Right lung (tissue), 10 donors: ENCODE measurements around the gene ZNF501. TPM values are rescaled to one million over a fixed set of nuclear protein-coding genes. Genes with fewer than 3 reads are reported as not detected.

Source experiments
- DNase-seq, 2 donors: peaks; one replicate each; pipeline ENCODE4 v3.0.0-alpha.2; 2013
- long read RNA-seq, 8 donors: transcript quantifications; one replicate each; lab custom pipeline, GENCODE V29; 2026
- polyA plus RNA-seq, 5 donors: library from polyadenylated mRNA; unstranded; fragments of 120-200 nt; gene quantifications; one replicate each; pipeline versions ENCODE4 v1.2.1 to v1.2.3, GENCODE V29; 2013; ENCODE audit warnings: inconsistent platforms in 1 of 5, low replicate concordance in 1 of 5; ENCODE audit not compliant: insufficient read length in 5 of 5, insufficient read depth in 1 of 5

The ZNF501 gene
- 10 to 100 TPM in 2 of 5 donors, 1 to 10 TPM in 3; 7.0 to 15.2 (median 9.9) TPM for polyA plus RNA-seq
- long read RNA-seq, donor 1, transcript ZNF501-201 (3 exons, 3,099 nt): major isoform, 5 of 6 reads
- long read RNA-seq, donor 1, partial matches to known transcripts: 0 of 6 reads
- long read RNA-seq, donor 1, other reads (novel, unspliced or antisense): 0 of 6 reads
- long read RNA-seq, donor 2, partial matches to known transcripts: 0 of 4 reads
- long read RNA-seq, donor 2, other reads (novel, unspliced or antisense): 0 of 4 reads
- long read RNA-seq, donor 3: 0 reads
- long read RNA-seq, donor 4, partial matches to known transcripts: 0 of 2 reads
- long read RNA-seq, donor 4, other reads (novel, unspliced or antisense): 0 of 2 reads
- long read RNA-seq, donor 5, partial matches to known transcripts: 76 of 80 reads
- long read RNA-seq, donor 5, other reads (novel, unspliced or antisense): 0 of 80 reads
- long read RNA-seq, donor 6, partial matches to known transcripts: 0 of 2 reads
- long read RNA-seq, donor 6, other reads (novel, unspliced or antisense): 0 of 2 reads
- long read RNA-seq, donor 7: 0 reads
- long read RNA-seq, donor 8: 0 reads

DNA sequence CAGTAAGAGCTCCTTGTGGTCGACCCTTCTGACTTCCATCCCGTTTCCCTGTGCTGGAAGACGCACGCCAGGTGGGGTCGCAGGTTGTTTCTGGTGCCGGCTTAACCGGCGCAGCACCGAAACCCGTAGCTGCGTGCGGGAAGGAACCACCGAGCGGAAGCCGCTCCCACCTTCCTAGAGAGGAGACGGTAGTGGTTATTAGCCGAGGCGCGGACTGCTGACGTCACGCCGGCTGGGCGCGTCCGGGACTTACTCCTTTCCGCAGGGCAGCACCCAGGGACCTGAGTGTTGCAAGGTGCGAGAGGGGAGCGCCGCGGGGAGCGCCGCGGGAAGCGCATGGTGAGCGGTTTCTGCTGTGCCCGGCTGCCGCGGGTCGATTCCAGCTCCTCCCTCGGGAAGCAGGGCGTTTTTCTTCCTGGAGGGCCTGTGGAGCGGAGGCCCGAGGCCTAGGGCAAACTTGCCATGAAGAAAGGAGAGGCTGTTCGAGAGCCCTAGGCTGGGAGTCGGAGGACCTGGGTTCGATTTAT lies at the start of gene ZNF501:
ZNF501 (plus strand) TSS at position 252 of the 527 bp plus-strand sequence. CDS start 4,787 bp downstream, outside the sequence.
- peak; percentile 87 to 90 for DNase-seq

DNA sequence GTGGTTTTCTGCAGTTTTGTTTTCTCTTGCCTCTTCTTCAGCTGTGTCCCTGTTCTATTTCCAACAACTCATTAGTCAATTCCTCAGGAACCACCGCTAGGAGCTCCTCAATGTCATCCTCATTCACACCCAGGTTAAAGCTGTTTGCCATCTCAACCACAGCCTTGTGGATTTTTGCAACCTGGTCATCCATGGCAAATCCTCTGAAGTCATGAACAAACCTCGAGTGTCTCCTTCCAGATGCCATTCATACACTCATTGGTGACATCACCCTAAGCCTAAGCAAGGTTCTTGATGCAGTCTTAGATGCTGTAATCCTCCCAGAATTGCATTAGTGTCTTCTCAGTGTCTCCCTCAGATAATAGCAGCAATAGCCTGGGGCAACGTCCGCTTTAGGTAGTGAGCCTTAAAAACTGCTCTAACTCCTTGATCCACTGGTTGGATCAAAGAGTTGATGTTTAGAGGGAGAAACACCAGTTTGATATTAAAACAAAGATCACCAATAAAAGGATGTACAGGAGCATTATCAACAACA lies 48.4 kb upstream of the ZNF501 start:
- no peak for DNase-seq

DNA sequence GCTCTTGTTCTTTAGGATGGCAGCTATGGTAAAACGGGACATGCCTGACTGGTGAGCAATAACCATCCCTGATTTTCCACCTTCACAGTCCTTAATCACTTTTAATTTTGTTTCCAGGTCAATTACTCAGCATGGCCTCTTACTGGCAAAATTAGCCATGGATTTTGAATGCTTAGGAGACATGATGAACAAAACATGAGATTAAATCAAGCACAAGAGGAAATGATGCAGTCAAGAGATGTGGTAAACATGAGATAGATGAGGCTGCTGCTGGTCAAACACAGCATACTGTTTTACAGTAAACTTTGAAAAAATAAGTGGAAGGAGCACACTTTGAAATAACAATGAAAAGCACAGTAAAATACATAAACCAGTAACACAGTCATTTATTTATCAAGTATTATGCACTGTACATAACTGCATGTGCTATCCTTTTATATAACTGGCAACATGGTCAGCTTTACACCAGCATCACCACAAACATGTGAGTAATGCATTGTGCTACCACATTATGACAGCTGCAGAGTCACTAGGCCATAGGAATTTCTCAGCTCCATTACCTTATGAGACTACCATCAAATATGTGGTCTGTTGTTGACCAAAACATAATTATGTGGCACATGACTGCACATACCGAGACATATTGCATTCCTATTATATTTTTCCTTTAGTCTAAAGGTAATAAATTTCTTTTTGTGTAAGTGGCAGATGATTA lies 47.1 kb upstream of the ZNF501 start:
- no peak for DNase-seq

DNA sequence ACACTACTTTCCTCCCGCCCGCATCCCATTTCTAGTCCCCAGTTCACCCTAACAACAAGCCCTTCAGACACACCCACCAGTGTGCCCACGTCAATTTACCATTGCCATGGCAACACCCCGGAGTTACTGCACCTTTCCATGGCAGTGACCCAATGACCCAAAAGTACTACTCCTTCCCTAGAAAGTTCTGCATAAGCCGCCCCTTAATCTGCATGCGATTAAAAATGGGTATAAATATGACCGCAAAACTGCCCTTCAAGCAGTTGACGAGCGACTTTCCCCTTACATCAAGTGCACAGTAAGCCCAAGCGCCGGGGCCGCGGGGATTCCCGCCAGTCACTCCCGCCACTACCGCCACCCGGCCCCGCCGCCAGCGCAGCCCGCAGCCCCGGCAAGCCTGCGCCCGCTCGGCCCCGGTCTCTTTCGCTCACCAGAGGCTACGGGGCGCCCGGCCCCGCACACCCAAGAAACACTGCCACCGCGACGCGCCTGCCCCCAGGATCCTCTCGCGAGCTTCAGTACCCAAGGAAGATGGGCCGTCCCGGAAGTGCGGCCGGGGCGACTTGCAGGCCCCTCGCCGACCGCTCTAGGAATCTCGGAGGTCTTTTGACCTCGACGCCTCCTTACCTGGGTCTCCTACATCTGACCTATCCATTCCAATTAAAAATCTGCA lies 44.2 kb upstream of the ZNF501 start:
- DNase-seq: peak; percentile 64 to 69

DNA sequence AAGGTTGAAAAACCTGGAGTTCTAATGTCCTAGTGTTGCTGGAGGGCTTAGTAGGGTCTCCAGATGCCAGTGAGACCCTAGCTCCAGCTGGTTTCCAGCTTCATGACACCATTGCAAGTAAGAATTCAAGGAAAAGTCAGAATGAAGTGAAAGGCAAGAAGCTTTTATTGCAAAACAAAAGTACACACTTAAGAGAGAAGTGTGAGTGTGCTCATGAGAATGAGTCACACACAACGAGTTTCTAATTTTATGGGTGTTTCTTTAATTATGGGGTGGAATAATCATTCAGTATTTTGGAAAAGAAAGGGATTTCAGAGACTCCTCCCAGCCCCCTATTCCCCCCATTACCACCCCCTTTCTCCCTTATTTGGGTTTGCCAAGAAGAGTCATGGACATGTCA lies 41.5 kb upstream of the ZNF501 start:
- DNase-seq: no peak

DNA sequence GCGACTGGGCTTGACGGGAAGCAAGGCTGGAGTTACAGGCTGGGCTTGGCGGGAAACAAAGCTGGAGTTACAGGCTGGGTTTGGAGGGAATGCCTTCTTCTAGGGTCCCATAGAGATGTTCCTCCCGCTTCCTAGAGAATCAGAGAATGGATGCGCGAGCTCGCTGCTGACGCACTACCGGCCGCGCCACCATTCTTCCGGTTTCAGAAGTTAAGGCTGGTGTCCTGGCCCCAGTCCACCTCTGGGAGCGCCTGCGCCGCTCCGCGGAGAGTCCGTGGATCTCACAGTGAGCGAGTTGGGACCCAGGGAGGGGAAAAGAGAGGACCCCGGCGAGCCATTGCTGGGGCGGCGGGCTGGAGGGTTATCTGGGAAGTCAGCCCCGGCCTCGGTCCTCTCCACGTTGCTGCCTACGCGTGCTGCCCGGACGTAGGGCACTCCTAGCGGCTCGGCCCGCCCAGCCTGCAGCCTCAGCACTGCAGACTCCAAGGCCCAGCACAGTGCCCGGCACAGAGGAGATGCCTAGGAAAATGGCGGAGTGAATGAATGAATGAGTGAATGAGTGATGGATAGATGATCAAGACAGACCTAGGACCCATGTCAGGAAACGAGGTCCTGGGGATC lies 16.9 kb upstream of the ZNF501 start, which contains the start of gene ZNF502:
ZNF502 (plus strand) TSS at position 206 of the 621 bp plus-strand sequence. CDS start 7,602 bp downstream, outside the sequence.
- DNase-seq: peak; percentile 87 to 88

DNA sequence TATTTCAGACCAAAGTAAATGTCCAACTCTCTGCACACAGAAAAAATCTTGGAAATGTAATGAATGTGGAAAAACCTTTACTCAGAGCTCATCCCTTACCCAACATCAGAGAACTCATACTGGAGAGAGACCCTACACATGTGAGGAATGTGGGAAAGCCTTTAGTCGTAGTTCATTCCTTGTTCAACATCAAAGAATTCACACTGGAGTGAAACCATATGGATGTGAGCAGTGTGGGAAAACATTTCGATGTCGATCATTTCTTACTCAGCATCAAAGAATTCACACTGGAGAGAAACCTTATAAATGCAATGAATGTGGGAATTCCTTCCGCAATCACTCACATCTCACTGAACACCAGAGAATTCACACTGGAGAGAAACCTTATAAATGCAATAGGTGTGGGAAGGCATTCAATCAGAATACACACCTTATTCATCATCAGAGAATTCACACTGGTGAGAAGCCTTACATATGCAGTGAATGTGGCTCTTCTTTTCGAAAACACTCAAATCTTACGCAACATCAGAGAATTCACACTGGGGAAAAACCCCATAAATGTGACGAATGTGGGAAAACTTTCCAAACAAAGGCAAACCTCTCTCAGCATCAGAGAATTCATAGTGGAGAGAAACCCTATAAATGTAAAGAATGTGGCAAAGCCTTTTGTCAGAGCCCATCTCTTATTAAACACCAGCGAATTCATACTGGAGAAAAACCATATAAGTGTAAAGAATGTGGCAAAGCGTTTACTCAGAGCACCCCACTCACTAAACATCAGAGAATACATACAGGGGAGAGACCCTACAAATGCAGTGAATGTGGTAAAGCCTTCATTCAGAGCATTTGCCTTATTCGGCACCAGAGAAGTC lies 8.0 kb upstream of the ZNF501 start:
- no peak for DNase-seq

DNA sequence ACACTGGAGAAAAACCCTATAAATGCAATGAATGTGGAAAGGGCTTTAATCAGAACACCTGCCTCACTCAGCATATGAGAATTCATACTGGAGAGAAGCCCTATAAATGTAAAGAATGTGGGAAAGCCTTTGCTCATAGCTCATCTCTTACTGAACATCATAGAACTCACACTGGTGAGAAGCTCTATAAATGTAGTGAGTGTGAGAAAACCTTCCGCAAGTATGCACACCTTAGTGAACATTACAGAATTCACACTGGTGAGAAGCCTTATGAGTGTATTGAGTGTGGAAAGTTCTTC lies 7.4 kb upstream of the ZNF501 start:
- DNase-seq: no peak

DNA sequence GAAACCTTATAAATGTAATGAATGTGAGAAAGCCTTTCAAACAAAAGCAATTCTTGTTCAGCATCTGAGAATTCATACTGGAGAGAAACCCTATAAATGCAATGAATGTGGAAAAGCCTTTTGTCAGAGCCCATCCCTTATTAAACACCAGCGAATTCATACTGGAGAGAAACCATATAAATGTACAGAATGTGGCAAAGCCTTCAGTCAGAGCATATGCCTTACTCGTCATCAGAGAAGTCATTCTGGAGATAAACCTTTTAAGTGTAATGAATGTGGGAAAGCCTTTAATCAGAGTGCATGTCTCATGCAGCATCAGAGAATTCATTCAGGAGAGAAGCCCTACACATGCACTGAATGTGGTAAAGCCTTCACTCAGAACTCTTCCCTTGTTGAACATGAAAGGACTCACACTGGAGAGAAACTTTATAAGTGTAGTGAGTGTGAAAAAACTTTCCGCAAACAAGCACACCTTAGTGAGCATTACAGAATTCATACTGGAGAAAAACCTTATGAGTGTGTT lies 5.3 kb downstream of the ZNF501 start:
- DNase-seq: no peak

DNA sequence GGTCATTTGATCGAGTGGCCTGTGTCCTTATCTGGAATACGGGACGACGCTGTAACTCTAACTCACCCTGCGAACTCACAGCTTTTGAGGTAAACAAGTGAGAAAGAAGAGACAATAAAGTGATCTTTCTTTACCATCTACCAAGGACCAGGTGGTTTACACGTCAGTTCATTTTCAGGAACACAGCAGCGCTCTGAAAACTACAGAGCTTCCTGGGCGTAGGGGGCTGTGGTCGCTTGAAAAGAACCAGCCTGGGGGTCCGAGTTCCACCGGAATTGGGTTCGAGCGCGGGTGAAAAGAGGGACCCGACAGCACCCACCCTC lies 31.6 kb downstream of the ZNF501 start:
- DNase-seq: no peak

DNA sequence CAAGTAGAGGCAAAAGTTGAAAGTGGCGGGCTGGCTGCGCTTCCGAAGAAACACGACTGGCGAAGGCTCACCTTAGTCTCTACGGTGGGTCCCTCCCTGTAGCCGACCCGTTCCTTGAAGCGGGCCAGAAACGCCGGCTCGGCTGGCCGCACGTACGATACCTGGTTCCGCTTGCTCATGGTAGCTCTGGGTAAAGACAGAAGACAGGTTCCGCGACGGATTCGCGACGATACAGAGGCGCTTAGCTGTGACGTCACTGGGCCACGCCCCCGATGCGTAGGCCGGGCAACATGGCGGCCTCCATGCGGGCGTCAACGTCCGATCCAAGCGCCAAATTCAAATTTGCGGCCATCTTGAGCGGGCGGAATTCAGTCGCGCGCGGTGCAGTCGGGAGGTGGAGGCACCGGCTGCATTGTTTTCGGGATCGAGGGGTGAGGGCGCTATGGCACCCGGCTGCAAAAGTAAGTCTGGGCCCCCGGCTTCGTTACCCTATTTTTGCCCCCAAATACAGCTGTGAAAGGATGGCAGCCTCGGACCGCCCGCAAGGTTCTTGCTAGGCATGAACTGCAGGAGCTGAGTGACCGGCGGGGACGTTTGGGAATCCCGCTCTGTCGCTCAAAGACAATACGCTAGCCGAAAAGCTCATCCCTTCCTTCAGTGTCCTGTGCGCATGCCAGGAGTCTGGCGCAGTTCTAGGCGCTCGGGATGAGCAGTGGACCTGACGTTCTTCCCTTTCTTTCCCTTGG lies 32.2 kb downstream of the ZNF501 start, which contains the start of the genes KIAA1143 and KIF15:
KIAA1143 (minus strand) TSS at position 196 of the 746 bp plus-strand sequence; CDS start at position 179, 17 bp downstream.
KIF15 (plus strand) TSS at position 371 of the 746 bp plus-strand sequence; CDS start at position 443, 72 bp downstream.
- peak; percentile 96 for DNase-seq

DNA sequence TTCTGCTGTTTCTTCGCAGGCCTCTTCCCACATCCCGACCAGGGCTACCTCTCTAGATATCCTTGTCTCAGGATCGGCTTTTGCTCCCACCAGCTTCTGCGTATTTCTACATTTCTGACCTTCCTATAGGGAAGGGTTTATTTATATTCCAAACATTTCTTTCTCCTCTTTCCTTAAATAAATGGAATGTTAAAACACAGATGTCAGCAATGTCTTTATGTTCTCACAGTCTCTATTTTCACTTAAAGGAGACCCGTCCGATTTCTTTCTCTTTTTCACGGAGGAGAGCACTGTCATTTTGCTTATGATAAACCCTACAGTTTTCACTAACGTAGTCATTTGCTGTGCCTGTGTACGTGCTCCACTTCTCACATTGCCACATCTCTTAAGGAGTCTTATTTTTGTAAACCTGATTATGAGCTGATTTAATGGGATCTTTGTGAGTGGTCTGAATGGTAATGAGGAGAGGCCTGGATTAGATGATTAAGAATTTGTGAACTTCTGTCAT lies 32.8 kb downstream of the ZNF501 start:
- peak in 1 of 2 donors; percentile 1 for DNase-seq

DNA sequence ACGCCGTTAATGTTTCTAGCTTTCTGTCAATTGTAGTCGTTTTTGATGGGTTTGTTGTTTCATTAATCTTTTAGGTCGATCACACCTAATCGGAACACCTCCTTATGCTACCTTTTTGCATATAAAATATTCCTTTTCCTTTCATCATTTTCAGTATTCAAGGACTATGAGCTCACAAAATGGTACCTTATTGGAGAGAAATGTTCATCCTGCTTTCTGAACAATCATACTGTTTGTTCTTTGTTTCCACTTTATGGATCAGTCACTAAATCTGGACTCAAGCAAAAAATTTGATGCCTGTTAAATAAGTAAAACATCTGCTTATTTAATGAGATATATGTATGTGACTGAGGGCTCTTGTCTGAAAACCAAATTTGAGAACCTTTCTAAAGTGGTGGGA lies 33.3 kb downstream of the ZNF501 start:
- DNase-seq: no peak

DNA sequence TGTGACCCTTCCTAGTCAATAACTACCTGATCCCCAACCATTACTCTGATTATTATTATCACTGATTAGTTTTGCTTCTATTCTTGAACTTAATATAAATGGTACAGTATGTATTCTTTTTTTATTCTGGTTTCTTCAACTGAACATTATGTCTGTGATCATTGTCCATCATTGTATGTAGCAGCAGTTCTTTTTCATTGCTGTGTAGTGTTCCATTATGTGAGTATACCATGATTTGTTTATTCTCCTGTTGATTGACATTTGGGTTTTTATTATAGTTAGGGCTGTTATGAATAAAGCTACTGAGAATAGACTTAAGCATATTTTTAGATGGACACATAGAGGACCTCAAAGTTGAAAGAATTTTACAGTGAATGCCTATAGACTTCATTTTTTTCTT lies 34.8 kb downstream of the ZNF501 start:
- no peak for DNase-seq

DNA sequence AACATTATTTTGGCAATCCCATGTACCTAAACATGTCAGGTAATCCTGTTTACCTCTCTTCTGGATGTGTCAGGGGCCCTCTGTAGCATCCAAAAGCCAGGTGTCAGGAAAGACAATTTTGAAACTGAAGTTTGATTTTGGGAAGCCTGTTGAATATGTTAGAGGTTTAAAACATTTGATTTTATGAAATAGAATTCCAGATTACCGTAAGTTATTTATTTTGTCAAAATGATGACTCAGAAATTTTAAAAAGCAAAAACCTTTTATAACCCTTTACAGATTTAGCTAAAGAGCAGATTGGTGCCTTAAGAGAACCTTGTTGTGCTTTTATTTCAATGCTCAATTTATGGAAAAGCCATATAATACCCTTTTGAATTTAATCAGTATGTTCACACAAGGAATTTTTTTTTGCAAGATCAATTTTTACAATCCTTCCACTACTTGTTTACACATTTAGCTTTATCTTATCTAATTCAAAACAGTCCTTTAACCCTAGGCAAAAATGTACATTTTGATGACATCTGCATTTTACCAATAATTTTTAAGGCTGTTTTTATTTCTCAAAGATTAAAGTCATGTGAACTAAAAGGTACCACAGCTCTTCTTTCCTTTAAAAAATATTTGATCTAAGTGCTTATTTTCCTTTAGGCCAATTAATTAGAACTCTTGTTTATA lies 42.1 kb downstream of the ZNF501 start:
- DNase-seq: no peak

DNA sequence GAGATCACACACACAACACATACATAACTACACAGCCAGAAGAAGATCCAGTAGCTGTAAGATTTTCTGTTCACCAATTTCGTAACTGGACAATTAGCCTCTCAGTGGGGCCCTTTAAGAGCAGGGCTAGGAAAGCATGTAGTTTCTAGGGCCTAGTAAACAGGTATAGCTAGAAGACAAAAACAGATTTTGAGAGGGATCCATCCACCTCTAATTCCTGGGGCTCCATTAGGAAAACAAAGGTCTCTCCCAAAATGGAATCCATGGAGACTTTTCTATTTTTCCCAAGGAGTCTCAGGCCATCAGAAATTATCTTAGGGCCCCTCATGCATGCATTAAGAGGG lies 42.6 kb downstream of the ZNF501 start:
- no peak for DNase-seq

DNA sequence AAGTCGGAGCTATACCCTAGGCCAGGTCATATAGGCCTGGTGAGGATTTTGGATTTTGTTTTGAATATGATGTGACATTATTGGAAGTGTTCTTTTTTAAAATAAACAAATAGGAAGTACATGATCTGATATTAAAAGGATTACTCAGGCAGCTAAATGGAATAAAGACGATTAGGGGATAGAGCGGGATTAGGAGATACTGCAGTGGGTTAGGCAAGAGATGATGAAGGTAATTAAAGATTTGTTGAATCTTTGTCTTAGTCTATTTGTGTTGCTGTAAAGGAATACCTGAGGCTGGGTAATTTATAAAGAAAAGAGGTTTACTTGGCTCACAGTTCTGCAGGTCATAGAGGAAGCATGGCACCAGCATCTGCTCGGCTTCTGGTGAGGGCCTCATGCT lies 53.5 kb downstream of the ZNF501 start:
- DNase-seq: no peak
